ENCODE results near the gene C19orf47. TPM values are rescaled to one million over a fixed set of nuclear protein-coding genes. Genes with fewer than 3 reads are reported as not detected.

C19orf47 gene
- total RNA-seq, 4 donors from 2014 or later = 178 to 287 (median 219) TPM

DNA sequence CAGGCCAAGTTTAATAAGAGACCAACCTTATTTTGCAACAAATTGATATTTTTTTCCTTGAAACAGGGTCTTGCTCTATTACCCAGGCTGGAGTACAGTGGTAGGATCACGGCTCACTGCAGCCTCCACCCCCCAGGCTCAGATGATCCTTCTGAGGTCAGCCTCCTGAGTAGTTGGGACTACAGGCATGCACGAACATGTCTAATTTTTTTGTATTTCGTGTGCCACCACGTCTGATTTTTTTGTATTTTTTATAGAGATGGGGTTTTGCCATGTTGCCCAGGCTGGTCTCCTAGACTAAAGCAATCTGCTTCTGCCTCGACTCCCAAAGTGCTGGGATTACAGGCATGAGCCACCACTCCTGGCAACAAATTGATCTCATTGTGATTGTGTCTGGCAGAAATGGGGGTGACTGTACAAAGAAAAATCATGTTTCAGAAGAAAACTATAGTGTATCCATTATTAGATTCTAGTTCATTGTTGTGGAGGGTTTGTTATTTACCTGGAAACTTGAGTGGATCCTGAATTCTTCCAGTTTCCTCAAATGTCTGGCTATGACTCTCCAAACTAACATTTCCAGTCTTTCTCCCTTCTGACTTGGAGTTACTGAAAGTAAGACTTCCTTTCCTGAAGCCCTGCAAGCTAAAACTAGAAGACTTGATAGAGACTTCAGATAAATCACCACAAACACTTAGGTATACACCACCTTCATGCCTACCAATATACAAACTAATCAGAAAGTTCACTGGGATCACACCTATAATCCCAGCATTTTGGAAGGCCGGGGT is 45.8 kb downstream of the C19orf47 start:
- in situ Hi-C loops (cut with MboI; ENCODE audit: low sequenced_read_pairs in 4 of 4) (loop anchor here in 1 of 4 donors (10.0 kb wide), 1 partner anchor 332 kb away; no protein-coding TSS in a partner anchor), intact Hi-C loops (cut with DNase I; ENCODE audit: low total_unique reads) (no loop called here)
- H3K4me3 ChIP-seq = no peak overlapping the region
- no peaks in the 10 kb centered on the region for H3K27me3 ChIP-seq
- ATAC-seq (no peak), DNase-seq (no peak)
- H3K27ac ChIP-seq = no peak overlapping the region
- TF ChIP-seq, protein P1, sequence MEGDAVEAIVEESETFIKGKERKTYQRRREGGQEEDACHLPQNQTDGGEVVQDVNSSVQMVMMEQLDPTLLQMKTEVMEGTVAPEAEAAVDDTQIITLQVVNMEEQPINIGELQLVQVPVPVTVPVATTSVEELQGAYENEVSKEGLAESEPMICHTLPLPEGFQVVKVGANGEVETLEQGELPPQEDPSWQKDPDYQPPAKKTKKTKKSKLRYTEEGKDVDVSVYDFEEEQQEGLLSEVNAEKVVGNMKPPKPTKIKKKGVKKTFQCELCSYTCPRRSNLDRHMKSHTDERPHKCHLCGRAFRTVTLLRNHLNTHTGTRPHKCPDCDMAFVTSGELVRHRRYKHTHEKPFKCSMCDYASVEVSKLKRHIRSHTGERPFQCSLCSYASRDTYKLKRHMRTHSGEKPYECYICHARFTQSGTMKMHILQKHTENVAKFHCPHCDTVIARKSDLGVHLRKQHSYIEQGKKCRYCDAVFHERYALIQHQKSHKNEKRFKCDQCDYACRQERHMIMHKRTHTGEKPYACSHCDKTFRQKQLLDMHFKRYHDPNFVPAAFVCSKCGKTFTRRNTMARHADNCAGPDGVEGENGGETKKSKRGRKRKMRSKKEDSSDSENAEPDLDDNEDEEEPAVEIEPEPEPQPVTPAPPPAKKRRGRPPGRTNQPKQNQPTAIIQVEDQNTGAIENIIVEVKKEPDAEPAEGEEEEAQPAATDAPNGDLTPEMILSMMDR (IDR thresholded peaks at IDR 0.05 in 4 of 5, conservative IDR thresholded peaks at IDR 0.05 in 1 of 5) = no peak
- no peak for TF ChIP-seq POLR2A (IDR thresholded peaks at IDR 0.05)
- no peaks in the 10 kb centered on the region for H3K4me1 ChIP-seq
- no peaks in the 10 kb centered on the region for H3K9me3 ChIP-seq
- no peaks in the 10 kb centered on the region for H3K36me3 ChIP-seq

DNA sequence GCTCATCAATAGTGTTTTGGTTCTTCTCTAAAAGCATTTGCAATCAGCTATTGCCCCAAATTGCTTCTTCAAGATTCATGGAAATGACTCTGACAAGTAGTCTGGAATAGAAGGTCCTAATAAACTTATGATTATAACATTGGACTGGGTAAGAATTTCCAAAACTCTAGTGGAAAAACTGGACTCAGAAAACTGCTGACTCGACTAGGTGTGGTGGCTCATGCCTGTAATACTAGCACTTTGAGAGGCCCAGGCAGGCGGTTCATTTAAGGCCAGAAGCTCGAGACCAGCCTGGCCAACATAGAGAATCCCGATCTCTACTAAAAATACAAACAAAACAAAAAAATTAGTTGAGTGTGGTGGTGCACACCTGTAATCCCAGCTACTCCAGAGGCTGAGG is 47.5 kb downstream of the C19orf47 start:
- in situ Hi-C loops (cut with MboI; ENCODE audit: low sequenced_read_pairs in 4 of 4) (loop anchor here in 1 of 4 donors (10.0 kb wide), 1 partner anchor 334 kb away; no protein-coding TSS in a partner anchor), intact Hi-C loops (cut with DNase I; ENCODE audit: low total_unique reads) (no loop called here)
- TF ChIP-seq POLR2A (IDR thresholded peaks at IDR 0.05) = no peak
- TF ChIP-seq, protein P1 (IDR thresholded peaks at IDR 0.05 in 4 of 5, conservative IDR thresholded peaks at IDR 0.05 in 1 of 5) = no peak
- ATAC-seq (no peak), DNase-seq (no peak)
- no peaks in the 10 kb centered on the region for H3K27me3 ChIP-seq
- H3K27ac ChIP-seq = no peak overlapping the region
- no peaks in the 10 kb centered on the region for H3K36me3 ChIP-seq
- no peaks in the 10 kb centered on the region for H3K9me3 ChIP-seq
- no peaks in the 10 kb centered on the region for H3K4me1 ChIP-seq
- H3K4me3 ChIP-seq = no peak overlapping the region

DNA sequence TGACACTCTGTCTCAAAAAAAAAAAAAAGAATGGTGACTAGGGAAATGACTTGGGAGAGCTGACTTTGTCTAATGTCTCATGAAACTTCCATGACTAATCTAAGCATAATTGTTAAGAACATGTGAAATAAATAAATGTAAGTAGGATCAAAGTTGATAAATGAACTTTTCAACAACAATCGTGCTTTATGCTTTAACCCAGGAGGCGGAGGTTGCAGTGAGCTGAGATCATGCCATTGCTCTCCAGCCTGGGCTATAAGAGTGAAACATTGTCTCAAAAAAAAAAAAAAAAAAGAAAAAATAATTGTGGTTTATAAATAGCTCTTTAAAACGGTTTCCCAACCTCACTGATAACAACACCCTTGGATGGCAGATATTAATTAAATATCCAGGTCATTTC is 50.2 kb downstream of the C19orf47 start:
- DNase-seq (no peak), ATAC-seq (no peak)
- Histone ChIP-seq H3K4me1 (no peaks in the 10 kb centered on the region), H3K27ac (no peak overlapping the region), H3K27me3 (no peaks in the 10 kb centered on the region), H3K9me3 (no peaks in the 10 kb centered on the region), H3K4me3 (no peak overlapping the region), H3K36me3 (no peaks in the 10 kb centered on the region)
- intact Hi-C loops (cut with DNase I; ENCODE audit: low total_unique reads) (no loop called here), in situ Hi-C loops (cut with MboI; ENCODE audit: low sequenced_read_pairs in 4 of 4) (no loop called here)
- TF ChIP-seq POLR2A (IDR thresholded peaks at IDR 0.05) = no peak
- TF ChIP-seq, protein P1 (IDR thresholded peaks at IDR 0.05 in 4 of 5, conservative IDR thresholded peaks at IDR 0.05 in 1 of 5) = no peak

DNA sequence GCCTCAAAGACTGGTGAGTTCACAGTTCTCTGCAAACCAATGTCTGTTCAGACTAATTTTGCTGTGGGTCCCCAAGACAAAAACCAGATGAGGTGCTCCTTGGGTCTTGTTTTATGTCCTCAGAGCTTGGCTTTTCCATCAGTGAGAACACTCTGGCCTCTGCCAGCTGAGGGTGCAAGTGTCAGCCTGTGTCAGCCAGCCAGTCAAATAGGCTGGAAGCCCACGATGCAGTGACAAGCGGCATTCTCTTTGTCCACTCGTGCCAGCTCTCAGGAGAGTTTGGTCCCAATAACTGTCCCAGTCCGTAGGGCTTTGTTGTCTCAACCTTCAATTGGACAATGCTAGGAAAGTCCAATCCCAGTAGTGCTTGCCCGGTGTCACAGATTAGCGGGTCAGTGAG is 53.6 kb downstream of the C19orf47 start:
- Histone ChIP-seq H3K36me3 (no peaks in the 10 kb centered on the region), H3K27ac (no peak overlapping the region), H3K27me3 (no peaks in the 10 kb centered on the region), H3K4me1 (no peaks in the 10 kb centered on the region), H3K9me3 (no peaks in the 10 kb centered on the region), H3K4me3 (no peak overlapping the region)
- TF ChIP-seq, protein P1 (IDR thresholded peaks at IDR 0.05 in 4 of 5, conservative IDR thresholded peaks at IDR 0.05 in 1 of 5) = no peak
- no peak for TF ChIP-seq POLR2A (IDR thresholded peaks at IDR 0.05)
- intact Hi-C loops (cut with DNase I; ENCODE audit: low total_unique reads) (no loop called here), in situ Hi-C loops (cut with MboI; ENCODE audit: low sequenced_read_pairs in 4 of 4) (no loop called here)
- ATAC-seq (no peak), DNase-seq (no peak)
